Gastrocnemius medialis (tissue), 4 donors: ENCODE results near the gene SYT7. TPM values are rescaled to one million over a fixed set of nuclear protein-coding genes. Genes with fewer than 3 reads are reported as not detected.

Source experiments
- ATAC-seq, 2 donors: fragments of 150-250 bp; one replicate each; pipeline ENCODE4 v1.9.1; 2016
- DNase-seq, 2 donors: peaks; one replicate each; pipeline ENCODE4 v3.0.0-alpha.2; 2019
- H3K27ac ChIP-seq, 4 donors: fragments of 200-600 bp; sonication (generic); 1 replicate in 1 of 4; 2 replicates in 3 of 4; pipeline ENCODE4 v1.5.1; 2016 to 2018; ENCODE audit warnings: mild to moderate bottlenecking in 2 of 4, moderate library complexity in 1 of 4
- H3K27me3 ChIP-seq, 3 donors: fragments of 200-600 bp; sonication (generic) in 2 of 3; 1 replicate in 1 of 3; 2 replicates in 2 of 3; pipeline versions ENCODE4 v1.5.1 to v1.6.0; 2016 to 2019; ENCODE audit warnings: mild to moderate bottlenecking in 1 of 3, moderate library complexity in 1 of 3
- H3K36me3 ChIP-seq, 2 donors: fragments of 200-600 bp; sonication (generic) in 1 of 2; one replicate each; pipeline ENCODE4 v1.5.1; 2017 to 2018
- H3K4me1 ChIP-seq, 2 donors: fragments of 200-600 bp; sonication (generic) in 1 of 2; one replicate each; pipeline ENCODE4 v1.5.1; 2016 to 2017; ENCODE audit warnings: mild to moderate bottlenecking in 2 of 2
- H3K4me3 ChIP-seq, 4 donors: fragments of 200-600 bp; sonication (generic) in 3 of 4; 1 replicate in 1 of 4; 2 replicates in 3 of 4; pipeline ENCODE4 v1.5.1; 2016 to 2019; ENCODE audit warnings: mild to moderate bottlenecking in 2 of 4
- H3K9me3 ChIP-seq, 3 donors: fragments of 200-600 bp; sonication (generic) in 2 of 3; 1 replicate in 1 of 3; 2 replicates in 2 of 3; pipeline ENCODE4 v1.5.1; 2016 to 2019
- CTCF ChIP-seq, 5 experiments: fragments of 450-650 bp in 3 of 5; fragments of 200-600 bp in 2 of 5; sonication (generic) in 2 of 5; IDR thresholded peaks in 4 of 5; conservative IDR thresholded peaks in 1 of 5; 1 replicate in 4 of 5; 2 replicates in 1 of 5; pipeline ENCODE4 v1.5.1; 2016 to 2019; ENCODE audit warnings: antibody characterized with exemption in 5 of 5, mild to moderate bottlenecking in 3 of 5, moderate library complexity in 3 of 5
- POLR2A ChIP-seq, 2 donors: fragments of 450-650 bp; IDR thresholded peaks; one replicate each; pipeline ENCODE4 v1.6.1; 2017; ENCODE audit warnings: antibody characterized with exemption in 2 of 2, mild to moderate bottlenecking in 2 of 2, moderate library complexity in 2 of 2
- in situ Hi-C, 4 donors: fragments of 200-750 bp; cut with MboI; loops; one replicate each; pipeline versions ENCODE4 v1.15.0 to v1.8.0; 2017; ENCODE audit warnings: low sequenced_read_pairs in 4 of 4
- intact Hi-C: fragments of 100-400 bp; cut with DNase I; formaldehyde crosslinking; loops from one replicate; pipeline ENCODE4 v1.15.1; 2023; ENCODE audit warnings: low total_unique reads
- total RNA-seq, 4 donors: library from RNA; depleted of rRNA; stranded (reverse); fragments of >200 nt; gene quantifications; one replicate each; pipeline versions ENCODE4 v1.1.0 to v1.2.3, GENCODE V29; 2016

Gene SYT7
- total RNA-seq, 4 donors from 2014 or later: 0.68 to 4.9 (median 1.4) TPM

GRCh38 chr11:61486779-61487178 lies 94.1 kb downstream of the SYT7 start:
- ATAC-seq (no peak), DNase-seq (no peak)
- no peak for TF ChIP-seq CTCF (IDR thresholded peaks at IDR 0.05 in 4 of 5, conservative IDR thresholded peaks at IDR 0.05 in 1 of 5)
- TF ChIP-seq POLR2A (IDR thresholded peaks at IDR 0.05): no peak
- intact Hi-C loops: no loop called here
- Histone ChIP-seq H3K27me3 (peaks cover 0 to 6% (median 4%) of the 10 kb centered on the region in 3 donors), H3K4me1 (peaks cover 0 to 5% of the 10 kb centered on the region in 2 donors), H3K9me3 (no peaks in the 10 kb centered on the region), H3K27ac (no peak overlapping the region), H3K4me3 (no peak overlapping the region), H3K36me3 (no peaks in the 10 kb centered on the region)
- in situ Hi-C loops: no loop called here

GRCh38 chr11:61486011-61486620 lies 94.8 kb downstream of the SYT7 start:
- Histone ChIP-seq H3K27me3 (peaks cover 0 to 6% (median 4%) of the 10 kb centered on the region in 3 donors), H3K9me3 (no peaks in the 10 kb centered on the region), H3K4me3 (no peak overlapping the region), H3K4me1 (peaks cover 0 to 5% of the 10 kb centered on the region in 2 donors), H3K27ac (no peak overlapping the region), H3K36me3 (no peaks in the 10 kb centered on the region)
- DNase-seq: no peak
- ATAC-seq: no peak
- in situ Hi-C loops (no loop called here), intact Hi-C loops (no loop called here)
- no peak for TF ChIP-seq POLR2A (IDR thresholded peaks at IDR 0.05)
- TF ChIP-seq CTCF (IDR thresholded peaks at IDR 0.05 in 4 of 5, conservative IDR thresholded peaks at IDR 0.05 in 1 of 5): no peak

- Histone ChIP-seq H3K4me1 (peaks cover 0 to 5% of the 10 kb centered on the region in 2 donors), H3K4me3 (no peak overlapping the region), H3K36me3 (no peaks in the 10 kb centered on the region), H3K9me3 (no peaks in the 10 kb centered on the region), H3K27ac (no peak overlapping the region), H3K27me3 (peaks cover 0 to 6% (median 4%) of the 10 kb centered on the region in 3 donors)
- TF ChIP-seq POLR2A (IDR thresholded peaks at IDR 0.05): no peak
- TF ChIP-seq CTCF (IDR thresholded peaks at IDR 0.05 in 4 of 5, conservative IDR thresholded peaks at IDR 0.05 in 1 of 5): no peak
- ATAC-seq (no peak), DNase-seq (no peak)
- intact Hi-C loops (no loop called here), in situ Hi-C loops (no loop called here)
These were observed 95.8 kb downstream of the SYT7 start for GRCh38 chr11:61485080-61485479.

GRCh38 chr11:61484541-61484940 lies 96.3 kb downstream of the SYT7 start:
- Histone ChIP-seq H3K4me1 (peaks cover 0 to 2% of the 10 kb centered on the region in 2 donors), H3K27me3 (peaks cover 0 to 6% (median 4%) of the 10 kb centered on the region in 3 donors), H3K27ac (no peak overlapping the region), H3K9me3 (no peaks in the 10 kb centered on the region), H3K4me3 (no peak overlapping the region), H3K36me3 (no peaks in the 10 kb centered on the region)
- intact Hi-C loops: no loop called here
- ATAC-seq (no peak), DNase-seq (no peak)
- in situ Hi-C loops: no loop called here
- no peak for TF ChIP-seq POLR2A (IDR thresholded peaks at IDR 0.05)
- no peak for TF ChIP-seq CTCF (IDR thresholded peaks at IDR 0.05 in 4 of 5, conservative IDR thresholded peaks at IDR 0.05 in 1 of 5)

GRCh38 chr11:61482513-61482912 lies 98.4 kb downstream of the SYT7 start:
- Histone ChIP-seq H3K9me3 (no peaks in the 10 kb centered on the region), H3K4me3 (no peak overlapping the region), H3K36me3 (no peaks in the 10 kb centered on the region), H3K27ac (no peak overlapping the region), H3K4me1 (peaks cover 0 to 3% of the 10 kb centered on the region in 2 donors), H3K27me3 (peaks cover 0 to 6% (median 4%) of the 10 kb centered on the region in 3 donors)
- DNase-seq: no peak
- no peak for ATAC-seq
- in situ Hi-C loops (no loop called here), intact Hi-C loops (no loop called here)
- peak in 4 of 5 experiments; percentile 18 to 49 (median 34) for TF ChIP-seq CTCF (IDR thresholded peaks at IDR 0.05 in 4 of 5, conservative IDR thresholded peaks at IDR 0.05 in 1 of 5)
- TF ChIP-seq POLR2A (IDR thresholded peaks at IDR 0.05): no peak
